K562 (cell line): ENCODE measurements around the gene UBL7. TPM values are rescaled to one million over a fixed set of nuclear protein-coding genes. Genes with fewer than 3 reads are reported as not detected.

Experiments used
- polyA plus RNA-seq, 8 experiments: library from polyadenylated mRNA; depleted of rRNA in 4 of 8; stranded (reverse) in 5 of 8; unstranded in 3 of 8; fragments of >200 nt; fragmentation: Nextera tagmentation in 2 of 8; fragmentation: Illumina TruSeq in 1 of 8; extraction: Ambion mirVana in 2 of 8; extraction: Trizol in 1 of 8; gene quantifications; 2 replicates each; pipeline versions ENCODE4 v1.2.1 to v1.2.3, GENCODE V29; 2011 to 2014; ENCODE audit warnings: inconsistent platforms in 1 of 8, missing spikeins in 1 of 8
- total RNA-seq, 7 experiments: library from RNA; depleted of rRNA in 6 of 7; stranded (reverse); fragments of >200 nt in 6 of 7; fragmentation: Illumina TruSeq in 2 of 7; extraction: Trizol in 2 of 7; gene quantifications; 2 replicates each; pipeline versions ENCODE4 v1.2.1 to v1.2.3, GENCODE V29; 2011 to 2021; ENCODE audit warnings: low replicate concordance in 1 of 7
- TF ChIP-seq, protein P1 (sequence below), 2 experiments: fragments of 450-650 bp; formaldehyde crosslinking in 1 of 2; IDR thresholded peaks; 2 replicates each; pipeline versions ENCODE4 v1.4.0 to v1.6.1; 2014 to 2020; ENCODE audit warnings: mild to moderate bottlenecking in 2 of 2, borderline replicate concordance in 1 of 2, low read depth in 1 of 2

Gene UBL7
- total and polyA plus RNA-seq, 9 of the 15 experiments (the other 6 are each of a cell fraction or from before 2014, with no cell fraction given): 19.2 to 63.4 (median 44.9) TPM

DNA sequence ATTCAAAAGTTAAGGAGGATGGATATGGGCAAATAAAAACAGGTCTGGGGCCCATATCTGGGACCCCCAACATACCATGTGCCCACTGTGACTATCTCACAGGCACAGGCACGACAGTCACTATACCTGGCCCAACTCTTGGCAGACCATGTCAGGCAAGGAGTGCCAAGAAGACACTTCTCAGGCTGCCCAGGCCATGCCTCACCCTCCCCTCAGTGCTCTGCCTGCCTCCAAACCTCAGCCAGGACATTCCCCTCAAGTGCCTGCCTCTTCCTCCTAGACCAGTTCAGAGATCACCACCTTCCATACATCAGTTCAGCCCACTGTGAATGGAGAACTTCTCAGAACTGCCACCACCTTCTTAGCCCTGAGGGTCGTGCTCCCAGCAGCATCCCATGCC, 22.8 kb downstream of the UBL7 start (continued):
- TF ChIP-seq, protein P1, sequence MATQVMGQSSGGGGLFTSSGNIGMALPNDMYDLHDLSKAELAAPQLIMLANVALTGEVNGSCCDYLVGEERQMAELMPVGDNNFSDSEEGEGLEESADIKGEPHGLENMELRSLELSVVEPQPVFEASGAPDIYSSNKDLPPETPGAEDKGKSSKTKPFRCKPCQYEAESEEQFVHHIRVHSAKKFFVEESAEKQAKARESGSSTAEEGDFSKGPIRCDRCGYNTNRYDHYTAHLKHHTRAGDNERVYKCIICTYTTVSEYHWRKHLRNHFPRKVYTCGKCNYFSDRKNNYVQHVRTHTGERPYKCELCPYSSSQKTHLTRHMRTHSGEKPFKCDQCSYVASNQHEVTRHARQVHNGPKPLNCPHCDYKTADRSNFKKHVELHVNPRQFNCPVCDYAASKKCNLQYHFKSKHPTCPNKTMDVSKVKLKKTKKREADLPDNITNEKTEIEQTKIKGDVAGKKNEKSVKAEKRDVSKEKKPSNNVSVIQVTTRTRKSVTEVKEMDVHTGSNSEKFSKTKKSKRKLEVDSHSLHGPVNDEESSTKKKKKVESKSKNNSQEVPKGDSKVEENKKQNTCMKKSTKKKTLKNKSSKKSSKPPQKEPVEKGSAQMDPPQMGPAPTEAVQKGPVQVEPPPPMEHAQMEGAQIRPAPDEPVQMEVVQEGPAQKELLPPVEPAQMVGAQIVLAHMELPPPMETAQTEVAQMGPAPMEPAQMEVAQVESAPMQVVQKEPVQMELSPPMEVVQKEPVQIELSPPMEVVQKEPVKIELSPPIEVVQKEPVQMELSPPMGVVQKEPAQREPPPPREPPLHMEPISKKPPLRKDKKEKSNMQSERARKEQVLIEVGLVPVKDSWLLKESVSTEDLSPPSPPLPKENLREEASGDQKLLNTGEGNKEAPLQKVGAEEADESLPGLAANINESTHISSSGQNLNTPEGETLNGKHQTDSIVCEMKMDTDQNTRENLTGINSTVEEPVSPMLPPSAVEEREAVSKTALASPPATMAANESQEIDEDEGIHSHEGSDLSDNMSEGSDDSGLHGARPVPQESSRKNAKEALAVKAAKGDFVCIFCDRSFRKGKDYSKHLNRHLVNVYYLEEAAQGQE (IDR thresholded peaks at IDR 0.05; ENCODE audit: borderline replicate concordance): no peak
- TF ChIP-seq, protein P1 (CRISPR knock-in tag; IDR thresholded peaks at IDR 0.05; ENCODE audit: low read depth): no peak
